Measurements from ENCODE around the gene SNCB. TPM values are rescaled to one million over a fixed set of nuclear protein-coding genes. Genes with fewer than 3 reads are reported as not detected.
A peak's percentile ranks its signal among the peaks of the same experiment; 100 is the strongest.

Gene SNCB
- total RNA-seq, 2 experiments from 2014 or later: 0.46 to 0.55 TPM

DNA sequence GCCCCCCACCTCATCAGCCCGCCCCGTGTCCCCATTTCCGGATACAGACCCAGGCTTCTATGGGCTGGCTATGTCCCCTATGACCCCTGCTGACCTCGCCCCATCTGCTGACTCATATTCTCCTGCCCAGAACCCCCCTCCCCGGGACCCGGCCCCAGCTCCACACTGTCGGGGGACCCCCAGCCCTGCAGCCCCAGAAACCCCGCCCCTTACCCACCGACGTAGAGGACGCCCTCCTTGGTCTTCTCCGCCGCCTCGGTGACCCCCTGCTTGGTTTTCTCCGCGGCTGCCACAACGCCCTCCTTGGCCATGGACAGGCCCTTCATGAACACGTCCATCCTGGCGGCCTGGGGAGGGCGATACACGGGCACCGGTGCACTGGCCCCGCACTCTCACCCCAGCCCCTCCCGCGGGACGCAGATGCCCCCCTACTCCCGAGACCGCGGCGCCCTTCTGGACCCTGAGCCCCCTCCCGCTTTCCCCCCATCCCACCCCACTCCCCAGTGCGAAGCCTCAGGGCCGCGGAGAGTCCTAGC, 949 bp downstream of the SNCB start:
- no peak for DNase-seq
- Mint-ChIP-seq H3K4me1 (peaks cover 9% of the 10 kb centered on the region), H3K36me3 (ENCODE audit: low read depth) (no peaks in the 10 kb centered on the region), H3K9me3 (ENCODE audit: low read depth) (no peaks in the 10 kb centered on the region), H3K27ac (no peak overlapping the region), H3K27me3 (peaks cover 52% of the 10 kb centered on the region), H3K4me3 (no peak overlapping the region)
- intact Hi-C loops (cut with DNase I, micrococcal nuclease): no loop called here
- POLR2A ChIA-PET: no interaction called here
- ATAC-seq: no peak
- CTCF ChIA-PET: interaction anchor here (0.6 to 2.1 kb wide), 3 partner anchors 18 to 1262 kb away, joined by 3 to 9 read pairs (median 3); partner anchors contain the start of gene TSPAN17

DNA sequence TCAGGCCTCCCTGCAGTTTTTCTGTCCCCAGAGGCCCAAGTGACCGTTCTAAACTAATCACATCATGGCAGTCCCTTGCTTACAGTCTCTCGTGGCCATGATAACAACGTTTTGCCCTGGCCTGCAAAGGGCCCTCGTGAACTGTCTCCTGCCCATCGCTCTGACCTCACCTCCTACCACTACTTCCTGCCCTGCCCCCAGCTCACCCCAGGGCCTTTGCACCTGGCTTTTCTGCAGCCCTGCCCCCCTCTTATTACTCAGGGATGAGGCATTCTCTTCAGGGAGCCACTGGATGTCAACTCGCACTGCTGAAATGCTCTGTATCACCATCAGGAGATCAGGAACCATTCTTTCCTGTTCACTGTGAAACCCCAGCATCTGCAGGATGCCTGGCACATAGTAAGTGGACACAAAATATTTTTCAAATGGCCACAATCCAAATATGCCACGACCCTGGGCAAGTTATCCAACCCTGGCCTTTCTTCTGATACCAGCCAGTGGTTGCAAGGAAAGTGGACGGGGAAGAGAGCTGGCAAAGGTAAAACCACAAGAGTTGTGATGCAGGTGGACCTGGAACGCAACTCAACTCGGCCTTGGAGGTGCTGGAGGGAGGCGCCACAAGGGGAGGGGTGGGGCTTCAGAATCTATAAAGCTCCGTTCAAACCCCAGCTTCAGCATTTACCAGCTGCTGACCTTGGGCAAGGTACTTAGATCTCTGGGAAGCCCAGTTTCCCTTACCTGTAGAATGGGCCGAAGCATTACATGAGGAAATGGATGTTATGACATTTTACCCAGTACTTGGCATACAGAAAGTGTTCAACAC, 1.7 kb downstream of the SNCB start:
- CTCF ChIA-PET: no interaction called here
- intact Hi-C loops (cut with DNase I, micrococcal nuclease): no loop called here
- POLR2A ChIA-PET: no interaction called here
- Mint-ChIP-seq H3K27ac (no peak overlapping the region), H3K36me3 (ENCODE audit: low read depth) (no peaks in the 10 kb centered on the region), H3K4me1 (peaks cover 7% of the 10 kb centered on the region), H3K27me3 (peaks cover 47% of the 10 kb centered on the region), H3K9me3 (ENCODE audit: low read depth) (no peaks in the 10 kb centered on the region), H3K4me3 (no peak overlapping the region)
- DNase-seq (no peak), ATAC-seq (no peak)

DNA sequence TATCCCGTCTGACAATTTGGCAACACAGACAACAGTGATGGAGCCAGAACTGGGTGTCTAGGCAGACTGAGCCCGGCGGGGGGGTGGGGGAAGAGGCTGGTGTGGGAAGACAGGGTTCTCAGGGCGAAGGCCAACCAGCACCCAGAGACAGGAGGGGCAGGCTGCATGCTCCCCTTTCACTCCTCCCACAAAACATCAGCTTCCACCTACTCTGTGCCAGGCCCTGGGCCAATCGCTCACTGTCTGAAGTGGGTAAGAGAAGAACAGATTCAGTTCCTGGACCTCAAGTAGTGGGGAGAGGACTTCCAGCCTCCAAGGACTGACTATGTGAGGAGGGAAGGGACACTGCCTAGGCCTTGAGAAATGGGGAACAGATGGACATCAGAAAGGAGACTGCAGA, 2.8 kb downstream of the SNCB start:
- H3K9me3 Mint-ChIP-seq (ENCODE audit: low read depth): no peaks in the 10 kb centered on the region
- H3K4me1 Mint-ChIP-seq: peaks cover 7% of the 10 kb centered on the region
- no peaks in the 10 kb centered on the region for H3K36me3 Mint-ChIP-seq (ENCODE audit: low read depth)
- H3K27me3 Mint-ChIP-seq: peaks cover 41% of the 10 kb centered on the region
- ATAC-seq (no peak), DNase-seq (no peak)
- ChIA-PET CTCF (no interaction called here), POLR2A (no interaction called here)
- intact Hi-C loops (cut with DNase I, micrococcal nuclease): no loop called here
- no peak overlapping the region for H3K4me3 Mint-ChIP-seq
- no peak overlapping the region for H3K27ac Mint-ChIP-seq

DNA sequence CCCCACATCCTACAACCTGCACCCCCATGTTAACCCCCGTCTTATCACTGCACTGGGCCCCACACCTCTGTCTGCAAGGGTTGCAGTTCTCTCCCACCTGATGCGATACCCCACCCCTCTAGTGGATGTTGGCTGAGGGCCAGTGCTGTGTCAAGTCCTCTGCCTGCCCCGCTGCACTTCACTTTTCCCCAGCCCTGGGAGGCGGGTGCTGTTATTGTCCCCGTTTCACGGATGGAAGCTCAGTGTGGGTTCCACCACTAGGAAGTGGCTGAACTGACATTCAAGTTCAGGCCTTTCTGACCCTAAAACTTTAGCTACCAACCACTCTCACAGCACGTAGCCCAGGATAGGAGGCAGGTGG, 3.5 kb downstream of the SNCB start:
- Mint-ChIP-seq H3K9me3 (ENCODE audit: low read depth) (no peaks in the 10 kb centered on the region), H3K36me3 (ENCODE audit: low read depth) (no peaks in the 10 kb centered on the region), H3K27me3 (peaks cover 40% of the 10 kb centered on the region), H3K4me1 (peaks cover 7% of the 10 kb centered on the region), H3K27ac (no peak overlapping the region), H3K4me3 (no peak overlapping the region)
- DNase-seq (no peak), ATAC-seq (no peak)
- CTCF ChIA-PET: no interaction called here
- POLR2A ChIA-PET: interaction anchor here (0.6 kb wide), 1 partner anchor 30 kb away, joined by 3 read pairs; no protein-coding TSS in a partner anchor
- intact Hi-C loops (cut with DNase I, micrococcal nuclease): no loop called here

DNA sequence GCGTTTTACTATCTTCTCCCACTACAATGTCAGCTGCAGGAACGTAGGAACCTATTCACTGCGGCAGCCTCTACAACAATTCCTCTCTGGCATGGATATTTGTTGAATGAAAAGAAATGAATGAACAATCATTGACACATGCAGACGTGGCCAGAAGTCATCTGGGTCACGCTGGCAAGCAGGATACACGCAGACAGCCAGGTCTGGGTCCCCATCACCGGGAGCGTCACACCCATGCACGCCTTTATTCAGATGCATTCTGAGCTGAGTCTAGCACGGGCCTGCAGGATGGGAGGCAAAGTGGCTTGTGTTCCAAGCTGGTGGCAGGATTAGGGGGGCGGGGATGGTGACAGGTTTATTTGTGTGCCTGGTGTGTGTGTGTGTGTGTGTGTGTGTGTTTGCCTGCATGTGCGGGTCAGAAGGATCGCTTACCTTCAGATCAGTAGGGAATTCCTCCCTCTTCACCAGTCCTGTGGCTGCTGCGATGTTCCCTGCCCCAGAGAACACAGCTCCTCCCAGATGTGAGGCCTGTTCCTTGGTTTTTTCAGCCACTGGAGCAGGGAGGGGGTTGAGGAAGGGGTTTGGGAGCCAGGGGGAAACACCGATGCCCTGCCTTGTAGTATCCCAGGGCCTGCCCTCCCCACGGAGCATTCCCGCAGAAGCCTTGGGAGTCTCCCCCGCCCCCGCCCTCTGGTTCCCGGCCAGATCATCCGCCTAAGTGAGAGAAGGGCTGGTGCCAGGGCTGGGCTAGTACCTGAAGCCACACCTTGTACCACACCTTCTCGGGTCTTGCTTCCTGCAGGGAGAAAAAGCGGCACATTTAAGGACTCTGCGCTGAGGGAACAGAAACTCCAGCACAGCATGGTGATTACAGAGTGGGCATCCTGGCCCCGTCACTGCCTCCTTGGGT, 4.1 kb downstream of the SNCB start:
- peaks cover 35% of the 10 kb centered on the region for H3K27me3 Mint-ChIP-seq
- DNase-seq: no peak
- ChIA-PET CTCF (no interaction called here), POLR2A (interaction anchor here (0.6 kb wide), 1 partner anchor 29 kb away, joined by 3 read pairs; no protein-coding TSS in a partner anchor)
- H3K9me3 Mint-ChIP-seq (ENCODE audit: low read depth): no peaks in the 10 kb centered on the region
- no peak overlapping the region for H3K4me3 Mint-ChIP-seq
- intact Hi-C loops (cut with DNase I, micrococcal nuclease): no loop called here
- no peak for ATAC-seq
- H3K36me3 Mint-ChIP-seq (ENCODE audit: low read depth): no peaks in the 10 kb centered on the region
- peaks cover 7% of the 10 kb centered on the region for H3K4me1 Mint-ChIP-seq
- H3K27ac Mint-ChIP-seq: no peak overlapping the region

DNA sequence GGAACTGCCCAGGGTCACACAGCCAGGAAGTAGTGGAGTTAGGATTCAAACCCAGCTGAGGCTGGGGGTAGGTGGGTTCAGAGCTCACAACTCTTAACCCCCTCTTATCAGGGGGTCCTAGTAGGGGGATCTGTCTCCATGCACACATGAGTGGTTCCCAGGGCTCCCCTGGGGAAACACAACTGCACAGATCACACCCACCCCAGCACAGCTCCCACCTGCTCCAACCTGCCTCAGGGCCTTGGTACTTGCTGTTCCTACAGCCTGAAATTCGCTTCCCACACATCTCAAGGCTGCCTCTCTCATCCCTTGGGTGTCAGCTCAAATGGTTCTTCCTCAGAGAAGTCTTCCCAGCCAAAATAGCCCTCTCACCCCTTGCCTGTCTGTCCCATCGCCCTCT, 4.8 kb downstream of the SNCB start:
- DNase-seq (no peak), ATAC-seq (no peak)
- intact Hi-C loops (cut with DNase I, micrococcal nuclease): no loop called here
- ChIA-PET POLR2A (no interaction called here), CTCF (no interaction called here)
- Mint-ChIP-seq H3K36me3 (ENCODE audit: low read depth) (no peaks in the 10 kb centered on the region), H3K4me3 (no peak overlapping the region), H3K9me3 (ENCODE audit: low read depth) (no peaks in the 10 kb centered on the region), H3K27me3 (peaks cover 33% of the 10 kb centered on the region), H3K27ac (no peak overlapping the region), H3K4me1 (peaks cover 4% of the 10 kb centered on the region)

DNA sequence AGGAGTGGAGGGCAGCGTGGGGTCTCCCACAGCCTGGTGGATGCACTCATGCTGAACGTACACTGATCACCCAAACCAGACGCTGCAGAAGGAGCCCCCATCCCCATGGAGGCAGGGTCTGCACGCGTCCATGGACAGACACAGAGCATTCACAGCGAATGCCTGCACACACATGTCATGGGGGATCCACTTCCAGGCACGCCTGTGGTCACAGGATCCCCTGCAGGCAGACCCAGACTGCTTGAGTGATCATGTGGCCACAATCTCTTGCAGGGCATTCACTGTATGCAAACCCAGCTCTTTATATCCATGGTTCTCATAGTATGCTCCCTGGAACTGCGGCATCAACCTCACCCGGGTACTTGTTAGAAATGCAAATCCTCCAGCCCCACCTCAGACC, 5.4 kb downstream of the SNCB start:
- CTCF ChIA-PET: no interaction called here
- intact Hi-C loops (cut with DNase I, micrococcal nuclease): no loop called here
- H3K27me3 Mint-ChIP-seq: peaks cover 37% of the 10 kb centered on the region

DNA sequence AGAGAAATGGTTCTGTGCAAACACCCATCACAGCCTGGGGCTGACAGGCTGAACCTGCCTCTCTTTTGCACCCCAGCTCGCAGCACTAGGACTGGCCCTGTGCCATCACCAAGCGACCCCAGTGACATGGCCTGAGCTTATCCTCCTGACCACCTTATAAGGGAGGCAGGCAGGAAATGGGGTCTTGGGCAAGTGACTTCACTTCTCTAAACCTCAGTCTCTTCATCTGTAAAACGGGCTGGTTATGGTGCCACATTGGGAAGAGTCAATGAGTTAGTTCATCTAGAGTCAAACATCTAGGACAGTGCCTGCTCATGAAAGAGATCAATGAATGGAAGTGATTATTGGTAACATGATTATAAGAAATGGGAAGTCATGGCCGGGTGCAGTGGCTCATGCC, 6.2 kb downstream of the SNCB start:
- DNase-seq (no peak), ATAC-seq (no peak)
- no peak overlapping the region for H3K27ac Mint-ChIP-seq
- no peaks in the 10 kb centered on the region for H3K9me3 Mint-ChIP-seq (ENCODE audit: low read depth)
- no peaks in the 10 kb centered on the region for H3K36me3 Mint-ChIP-seq (ENCODE audit: low read depth)
- H3K4me3 Mint-ChIP-seq: no peak overlapping the region
- ChIA-PET CTCF (no interaction called here), POLR2A (no interaction called here)
- H3K27me3 Mint-ChIP-seq: peaks cover 40% of the 10 kb centered on the region
- peaks cover 9% of the 10 kb centered on the region for H3K4me1 Mint-ChIP-seq
- intact Hi-C loops (cut with DNase I, micrococcal nuclease): no loop called here

More for the DNA sequence above, 5.4 kb downstream of the SNCB start:
- no peak overlapping the region for H3K27ac Mint-ChIP-seq
- DNase-seq (no peak), ATAC-seq (no peak)
- no peak overlapping the region for H3K4me3 Mint-ChIP-seq
- no peaks in the 10 kb centered on the region for H3K36me3 Mint-ChIP-seq (ENCODE audit: low read depth)
- POLR2A ChIA-PET: no interaction called here
- H3K9me3 Mint-ChIP-seq (ENCODE audit: low read depth): no peaks in the 10 kb centered on the region
- H3K4me1 Mint-ChIP-seq: peaks cover 8% of the 10 kb centered on the region

DNA sequence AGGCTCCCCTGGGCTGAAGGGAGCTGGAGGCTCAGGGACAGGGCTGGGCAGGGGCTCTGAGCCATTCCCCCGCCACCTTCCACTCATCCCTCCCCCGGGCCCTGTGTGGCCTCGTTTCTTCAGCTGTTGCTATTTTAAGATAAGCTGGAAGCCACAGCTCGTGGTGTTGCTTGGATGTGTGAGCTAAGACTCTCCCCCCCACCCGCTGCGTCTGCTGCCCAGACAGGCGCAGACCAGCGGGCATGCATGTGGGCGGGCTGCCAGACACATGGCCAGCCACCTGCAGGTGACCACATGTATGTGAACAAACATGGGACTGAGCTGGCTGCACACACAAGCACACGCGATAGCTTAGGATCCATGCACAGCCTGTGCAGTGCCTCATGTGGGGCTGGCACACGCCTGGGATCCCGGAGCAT, 8.7 kb downstream of the SNCB start:
- CTCF ChIA-PET: interaction anchor here (0.7 to 1.9 kb wide), 3 partner anchors 39 to 473 kb away, joined by 3 to 4 read pairs (median 4); no protein-coding TSS in a partner anchor
- H3K4me3 Mint-ChIP-seq: no peak overlapping the region
- no peak overlapping the region for H3K27ac Mint-ChIP-seq
- no peaks in the 10 kb centered on the region for H3K36me3 Mint-ChIP-seq (ENCODE audit: low read depth)
- POLR2A ChIA-PET: no interaction called here
- ATAC-seq: no peak
- no peak for DNase-seq
- H3K27me3 Mint-ChIP-seq: peaks cover 48% of the 10 kb centered on the region
- intact Hi-C loops (cut with DNase I, micrococcal nuclease): no loop called here
- H3K4me1 Mint-ChIP-seq: peaks cover 8% of the 10 kb centered on the region
- H3K9me3 Mint-ChIP-seq (ENCODE audit: low read depth): no peaks in the 10 kb centered on the region

DNA sequence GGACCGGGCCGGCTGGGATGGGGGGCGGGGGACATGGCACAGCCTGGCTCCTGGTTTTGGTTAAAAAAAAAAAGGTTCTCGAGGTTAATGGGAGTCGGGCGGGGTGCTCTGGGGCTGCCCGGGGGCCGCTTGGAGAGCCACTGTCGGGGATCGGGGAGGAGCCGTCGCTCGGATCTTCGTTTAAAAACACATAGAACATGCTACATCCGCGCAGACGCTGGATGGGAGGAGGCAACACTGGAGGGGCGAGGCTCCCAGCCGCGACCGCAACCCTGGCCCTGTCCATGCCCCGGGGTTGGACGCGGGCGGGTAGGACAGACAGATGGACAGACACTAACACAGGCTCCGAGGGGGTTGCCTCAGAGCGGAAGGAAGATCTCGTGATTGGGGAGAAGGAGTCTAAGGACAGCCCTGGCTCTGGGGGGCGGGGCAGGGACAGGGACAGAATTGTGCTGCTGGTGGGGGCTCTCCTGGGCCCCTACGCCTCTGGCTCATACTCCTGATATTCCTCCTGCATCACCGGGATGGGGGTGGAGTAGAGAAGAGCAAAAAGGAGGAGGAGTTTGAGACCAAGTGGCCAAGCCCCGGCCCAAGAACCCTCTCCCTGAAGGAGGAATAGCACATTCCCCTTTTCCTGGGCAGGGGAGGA, 9.9 kb downstream of the SNCB start:
- H3K27ac Mint-ChIP-seq: no peak overlapping the region
- intact Hi-C loops (cut with DNase I, micrococcal nuclease): no loop called here
- H3K36me3 Mint-ChIP-seq (ENCODE audit: low read depth): no peaks in the 10 kb centered on the region
- CTCF ChIA-PET: no interaction called here
- H3K9me3 Mint-ChIP-seq (ENCODE audit: low read depth): no peaks in the 10 kb centered on the region
- peaks cover 8% of the 10 kb centered on the region for H3K4me1 Mint-ChIP-seq
- POLR2A ChIA-PET: no interaction called here
- peak overlapping the region; percentile 42 for H3K4me3 Mint-ChIP-seq
- H3K27me3 Mint-ChIP-seq: peaks cover 46% of the 10 kb centered on the region
- ATAC-seq (no peak), DNase-seq (no peak)

DNA sequence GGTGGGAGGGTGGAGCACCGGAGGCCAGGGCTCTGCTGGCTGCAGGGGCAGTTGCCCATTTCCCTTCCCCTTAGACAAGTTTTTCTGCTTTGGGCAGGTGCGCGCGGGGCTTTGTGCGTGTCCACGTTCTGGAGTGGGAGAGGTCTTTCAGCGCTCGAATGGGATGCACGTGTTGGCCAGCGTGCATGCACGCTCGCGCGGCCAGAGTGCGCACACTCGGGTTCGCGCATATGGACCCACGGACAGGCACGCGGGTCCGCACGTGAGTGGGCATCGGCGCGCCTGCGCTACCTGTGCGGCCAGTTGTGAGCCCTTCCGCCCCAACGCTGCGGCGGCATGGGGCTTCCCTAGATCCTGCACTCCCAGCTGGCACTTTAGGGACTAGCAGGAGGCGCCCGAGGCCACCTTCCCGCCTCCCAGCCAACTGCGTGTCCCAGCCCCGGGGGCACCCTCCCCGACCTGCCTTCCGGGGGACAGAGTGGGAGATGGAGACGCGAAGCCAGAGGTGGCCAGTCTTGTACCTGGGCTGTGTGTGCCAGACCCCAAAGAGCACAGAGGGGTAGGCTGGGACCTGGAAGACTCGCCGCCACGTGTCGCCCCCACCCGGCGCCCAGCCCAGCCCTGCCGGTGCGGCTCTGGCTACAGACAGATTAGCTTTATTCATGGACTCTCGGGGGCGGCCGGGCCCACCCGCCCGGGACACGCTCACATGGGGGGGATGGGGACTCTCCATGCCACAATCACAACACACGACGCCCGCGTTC, 10.6 kb downstream of the SNCB start:
- ATAC-seq (no peak), DNase-seq (no peak)
- peaks cover 48% of the 10 kb centered on the region for H3K27me3 Mint-ChIP-seq
- intact Hi-C loops (cut with DNase I, micrococcal nuclease): loop anchor here (1.0 kb wide), 5 partner anchors 9 to 203 kb away; partner anchors contain the start of genes CLTB (in 1 of the 2), EIF4E1B (in 1 of the 2), GPRIN1 (in 1 of the 2) and SNCB (in 1 of the 2)
- H3K4me1 Mint-ChIP-seq: peaks cover 8% of the 10 kb centered on the region
- no peaks in the 10 kb centered on the region for H3K36me3 Mint-ChIP-seq (ENCODE audit: low read depth)
- POLR2A ChIA-PET: no interaction called here
- no peaks in the 10 kb centered on the region for H3K9me3 Mint-ChIP-seq (ENCODE audit: low read depth)
- no peak overlapping the region for H3K27ac Mint-ChIP-seq
- peak overlapping the region; percentile 42 for H3K4me3 Mint-ChIP-seq
- CTCF ChIA-PET: interaction anchor here (0.7 kb wide), 1 partner anchor 465 kb away, joined by 3 read pairs; no protein-coding TSS in a partner anchor

Data from activated CD4-positive, alpha-beta T cell treated with anti-CD3 and anti-CD28 coated beads for 36 hours (primary cell).